ENCODE data around the gene BAHD1. TPM values are rescaled to one million over a fixed set of nuclear protein-coding genes. Genes with fewer than 3 reads are reported as not detected.

The BAHD1 gene
- total RNA-seq, 4 donors from 2014 or later, result 12.8 to 18.5 (median 16.2) TPM

DNA sequence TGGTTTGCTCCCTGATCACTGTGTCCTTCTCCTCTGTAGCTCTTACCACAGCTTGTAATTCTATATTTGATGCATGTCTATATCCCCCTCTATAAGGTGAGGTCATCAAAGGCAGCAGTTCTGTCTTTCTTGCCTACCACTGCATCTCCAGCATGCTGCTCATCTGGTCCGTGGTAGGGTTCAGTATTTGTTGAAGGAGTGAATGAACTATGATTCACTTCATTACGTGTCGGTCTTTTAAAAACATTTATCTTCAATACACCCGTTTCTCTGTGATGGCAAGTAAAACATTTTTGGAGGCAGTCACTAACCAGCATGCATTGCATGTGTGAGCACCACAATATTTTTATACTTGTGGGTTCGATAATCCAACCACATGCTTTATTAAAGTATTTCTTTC lies 57.7 kb downstream of the BAHD1 start:
- intact Hi-C loops (cut with DNase I; ENCODE audit: low total_unique reads), result no loop called here
- no peak for DNase-seq (ENCODE audit: low spot score in 2 of 2)
- no peak overlapping the region for H3K4me3 ChIP-seq (ENCODE audit: low read depth, poor library complexity, severe bottlenecking)
- no peak for TF ChIP-seq POLR2A (IDR thresholded peaks at IDR 0.05)
- TF ChIP-seq, protein P1, sequence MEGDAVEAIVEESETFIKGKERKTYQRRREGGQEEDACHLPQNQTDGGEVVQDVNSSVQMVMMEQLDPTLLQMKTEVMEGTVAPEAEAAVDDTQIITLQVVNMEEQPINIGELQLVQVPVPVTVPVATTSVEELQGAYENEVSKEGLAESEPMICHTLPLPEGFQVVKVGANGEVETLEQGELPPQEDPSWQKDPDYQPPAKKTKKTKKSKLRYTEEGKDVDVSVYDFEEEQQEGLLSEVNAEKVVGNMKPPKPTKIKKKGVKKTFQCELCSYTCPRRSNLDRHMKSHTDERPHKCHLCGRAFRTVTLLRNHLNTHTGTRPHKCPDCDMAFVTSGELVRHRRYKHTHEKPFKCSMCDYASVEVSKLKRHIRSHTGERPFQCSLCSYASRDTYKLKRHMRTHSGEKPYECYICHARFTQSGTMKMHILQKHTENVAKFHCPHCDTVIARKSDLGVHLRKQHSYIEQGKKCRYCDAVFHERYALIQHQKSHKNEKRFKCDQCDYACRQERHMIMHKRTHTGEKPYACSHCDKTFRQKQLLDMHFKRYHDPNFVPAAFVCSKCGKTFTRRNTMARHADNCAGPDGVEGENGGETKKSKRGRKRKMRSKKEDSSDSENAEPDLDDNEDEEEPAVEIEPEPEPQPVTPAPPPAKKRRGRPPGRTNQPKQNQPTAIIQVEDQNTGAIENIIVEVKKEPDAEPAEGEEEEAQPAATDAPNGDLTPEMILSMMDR (IDR thresholded peaks at IDR 0.05), result no peak
- WGBS, 2 donors, result 70% methylated on average over 5 of the region's 5 CpGs

DNA sequence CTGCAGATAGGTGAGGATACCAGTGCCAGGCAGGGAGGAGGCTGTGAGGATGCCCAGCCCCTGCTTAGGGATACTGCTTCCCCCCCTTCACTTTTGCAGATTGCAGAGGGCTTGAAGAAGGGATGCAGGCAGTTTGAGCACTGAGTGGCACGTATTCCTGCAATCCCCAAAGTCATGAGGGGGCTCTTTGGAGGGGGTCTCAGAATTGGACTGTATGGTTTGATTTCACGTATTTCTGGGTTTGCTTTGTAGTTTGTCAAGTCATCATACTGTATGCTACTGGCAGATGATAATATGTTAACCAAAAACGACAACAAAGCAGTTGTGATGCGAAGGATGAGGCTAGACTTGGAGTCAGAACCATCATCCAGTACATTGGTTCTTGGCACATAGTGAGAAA lies 58.1 kb downstream of the BAHD1 start:
- intact Hi-C loops (cut with DNase I; ENCODE audit: low total_unique reads), result no loop called here
- no peak overlapping the region for H3K4me3 ChIP-seq (ENCODE audit: low read depth, poor library complexity, severe bottlenecking)
- 74 to 76% methylated on average over 4 of the region's 4 CpGs for WGBS, 2 donors
- DNase-seq (ENCODE audit: low spot score in 2 of 2), result no peak
- TF ChIP-seq, protein P1 (IDR thresholded peaks at IDR 0.05), result no peak
- no peak for TF ChIP-seq POLR2A (IDR thresholded peaks at IDR 0.05)

DNA sequence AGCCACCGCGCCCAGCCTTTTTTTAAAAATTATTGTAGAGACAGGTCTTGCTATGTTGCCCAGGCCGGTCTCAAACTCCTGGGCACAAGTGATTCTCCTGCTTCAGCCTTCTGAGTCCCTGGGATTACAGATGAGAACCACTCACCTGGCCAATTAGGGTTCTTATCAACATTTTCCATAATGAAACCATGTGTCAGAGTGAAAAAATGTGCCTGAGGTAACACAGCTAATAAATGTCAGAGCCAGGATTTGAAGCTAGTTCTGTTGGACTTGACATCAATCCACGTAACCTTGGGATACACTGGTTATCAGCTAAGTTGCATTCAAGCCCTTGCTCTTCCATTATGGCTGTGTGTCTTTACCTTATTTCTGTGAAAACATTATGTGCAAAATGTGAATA lies 59.2 kb downstream of the BAHD1 start:
- DNase-seq (ENCODE audit: low spot score in 2 of 2), result no peak
- TF ChIP-seq, protein P1 (IDR thresholded peaks at IDR 0.05), result no peak
- no peak for TF ChIP-seq POLR2A (IDR thresholded peaks at IDR 0.05)
- intact Hi-C loops (cut with DNase I; ENCODE audit: low total_unique reads), result no loop called here

DNA sequence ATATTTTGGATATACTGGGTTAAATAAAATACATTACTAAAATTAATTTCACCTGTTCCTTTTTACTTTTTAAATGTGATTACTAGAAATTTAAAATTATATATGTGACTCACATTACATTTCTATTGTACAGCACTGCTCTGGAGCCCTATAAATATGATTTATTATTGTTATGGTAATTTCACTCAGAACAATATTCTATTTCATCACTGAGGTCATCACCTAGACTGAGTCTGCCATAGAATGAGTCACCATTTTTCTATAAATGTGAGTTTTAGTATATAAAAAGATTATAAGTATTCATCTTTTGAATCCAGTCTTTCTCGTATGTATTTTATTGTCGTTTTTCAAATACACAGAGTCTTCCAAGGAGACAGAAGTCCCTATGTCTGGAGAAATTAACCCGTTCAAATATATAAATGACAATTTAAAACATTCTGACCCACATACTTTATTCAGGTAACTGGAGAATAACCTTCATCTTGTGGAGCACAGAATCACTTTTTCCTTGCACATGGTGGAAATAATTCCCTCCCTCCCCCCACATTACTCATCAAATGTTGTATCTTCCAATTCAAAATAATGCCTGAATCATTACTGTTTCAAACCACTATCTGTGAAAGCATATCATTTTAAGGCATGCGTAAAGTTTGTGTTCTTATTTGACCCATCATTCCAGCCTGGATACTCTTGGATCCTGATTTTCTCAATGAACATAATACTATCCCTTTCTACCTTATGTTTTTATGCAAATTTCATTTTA lies 60.0 kb downstream of the BAHD1 start:
- TF ChIP-seq, protein P1 (IDR thresholded peaks at IDR 0.05), result no peak
- TF ChIP-seq POLR2A (IDR thresholded peaks at IDR 0.05), result no peak
- no peak overlapping the region for H3K4me3 ChIP-seq (ENCODE audit: low read depth, poor library complexity, severe bottlenecking)
- no peak for DNase-seq (ENCODE audit: low spot score in 2 of 2)
- WGBS, 2 donors, result 81 to 87% methylated on average over 4 of the region's 4 CpGs
- intact Hi-C loops (cut with DNase I; ENCODE audit: low total_unique reads), result no loop called here

More for the DNA sequence above, 59.2 kb downstream of the BAHD1 start:
- H3K4me3 ChIP-seq (ENCODE audit: low read depth, poor library complexity, severe bottlenecking), result no peak overlapping the region
- WGBS, 2 donors, result 58 to 74% methylated on average over 4 of the region's 4 CpGs

DNA sequence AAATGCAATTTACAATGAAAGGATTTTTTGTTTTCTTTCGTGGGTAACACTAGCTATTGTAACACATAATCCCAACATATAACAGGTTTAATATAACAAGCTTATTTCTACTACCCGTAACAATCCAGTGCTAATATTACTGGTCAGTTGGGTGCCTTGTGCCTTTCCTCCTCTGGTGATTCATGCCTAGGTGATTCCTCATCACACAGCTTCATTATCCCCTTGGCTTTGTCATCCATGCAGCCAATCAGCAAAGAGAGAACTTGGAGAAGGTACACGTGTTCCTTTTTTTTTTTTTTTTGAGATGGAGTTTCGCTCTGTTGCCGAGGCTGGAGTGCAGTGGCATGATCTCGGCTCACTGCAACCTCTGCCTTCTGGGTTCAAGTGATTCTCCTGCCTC lies 60.7 kb downstream of the BAHD1 start:
- WGBS, 2 donors, result 78 to 81% methylated on average over 6 of the region's 6 CpGs
- intact Hi-C loops (cut with DNase I; ENCODE audit: low total_unique reads), result no loop called here
- DNase-seq (ENCODE audit: low spot score in 2 of 2), result no peak
- TF ChIP-seq POLR2A (IDR thresholded peaks at IDR 0.05), result no peak
- TF ChIP-seq, protein P1 (IDR thresholded peaks at IDR 0.05), result no peak
- no peak overlapping the region for H3K4me3 ChIP-seq (ENCODE audit: low read depth, poor library complexity, severe bottlenecking)
